GM18868 (cell line): ENCODE data around the gene RUNDC3A.

ENCODE experiments used
- ATAC-seq: cut with Tn5 transposase; IDR thresholded peaks from one replicate; pipeline ENCODE4 v1.9.1; 2021; ENCODE audit warnings: mild to moderate bottlenecking, moderate library complexity; ENCODE audit not compliant: unreplicated experiment

Gene RUNDC3A

DNA sequence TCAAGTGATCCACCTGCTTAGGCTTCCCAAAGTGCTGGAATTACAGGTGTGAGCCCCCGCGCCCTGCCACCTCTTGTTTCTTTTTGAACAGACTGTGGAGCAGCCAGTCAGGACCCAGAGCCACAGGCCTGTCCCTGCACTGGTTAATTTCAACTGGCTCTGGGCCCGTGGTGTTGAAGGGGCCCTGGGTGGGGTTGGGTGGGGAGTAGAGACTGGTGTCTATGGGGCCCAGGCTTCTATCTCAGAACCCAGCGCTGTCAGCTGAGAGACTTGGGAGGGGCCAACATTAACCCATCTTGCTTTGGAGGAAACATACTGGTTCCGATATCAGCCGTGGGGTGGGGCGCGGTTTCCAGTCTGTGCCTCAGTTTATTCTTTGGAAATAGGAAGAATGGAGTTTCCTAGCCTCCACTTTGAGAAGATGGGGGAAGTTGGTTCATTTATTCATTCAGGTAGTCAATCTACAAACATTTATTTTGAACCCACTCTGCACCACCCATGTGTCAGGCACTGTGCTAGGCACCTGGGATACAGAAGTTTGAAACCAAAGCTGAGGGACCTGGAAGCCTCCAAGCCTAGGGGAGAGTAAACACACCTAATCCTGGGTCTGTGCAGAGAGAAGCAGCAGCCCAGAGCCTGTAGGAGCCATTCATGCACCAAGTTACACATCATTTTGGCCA lies 24.9 kb upstream of the RUNDC3A start:
- no peak for ATAC-seq

GRCh38 chr17:44284024-44284400 lies 24.4 kb upstream of the RUNDC3A start:
- ATAC-seq = no peak

DNA sequence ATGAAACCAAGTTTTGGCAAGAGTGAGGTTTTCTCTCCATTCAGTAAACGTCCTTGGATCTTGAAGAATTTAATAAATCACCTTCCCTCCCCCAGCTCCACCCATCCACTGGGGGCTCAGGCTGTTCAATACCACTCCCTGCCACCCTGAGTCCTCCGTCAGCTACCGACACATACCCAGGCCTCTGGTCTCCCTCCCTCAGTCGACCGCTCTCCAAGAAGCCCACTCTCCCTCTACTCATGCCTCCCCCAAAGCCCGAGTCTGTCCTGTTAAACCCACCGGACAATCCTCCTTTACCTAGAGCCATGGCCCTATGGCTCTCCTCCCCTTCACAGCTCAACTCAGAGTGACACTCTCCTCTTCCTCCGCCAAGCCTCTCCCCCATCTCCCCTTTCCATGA lies 20.8 kb upstream of the RUNDC3A start:
- ATAC-seq = no peak

DNA sequence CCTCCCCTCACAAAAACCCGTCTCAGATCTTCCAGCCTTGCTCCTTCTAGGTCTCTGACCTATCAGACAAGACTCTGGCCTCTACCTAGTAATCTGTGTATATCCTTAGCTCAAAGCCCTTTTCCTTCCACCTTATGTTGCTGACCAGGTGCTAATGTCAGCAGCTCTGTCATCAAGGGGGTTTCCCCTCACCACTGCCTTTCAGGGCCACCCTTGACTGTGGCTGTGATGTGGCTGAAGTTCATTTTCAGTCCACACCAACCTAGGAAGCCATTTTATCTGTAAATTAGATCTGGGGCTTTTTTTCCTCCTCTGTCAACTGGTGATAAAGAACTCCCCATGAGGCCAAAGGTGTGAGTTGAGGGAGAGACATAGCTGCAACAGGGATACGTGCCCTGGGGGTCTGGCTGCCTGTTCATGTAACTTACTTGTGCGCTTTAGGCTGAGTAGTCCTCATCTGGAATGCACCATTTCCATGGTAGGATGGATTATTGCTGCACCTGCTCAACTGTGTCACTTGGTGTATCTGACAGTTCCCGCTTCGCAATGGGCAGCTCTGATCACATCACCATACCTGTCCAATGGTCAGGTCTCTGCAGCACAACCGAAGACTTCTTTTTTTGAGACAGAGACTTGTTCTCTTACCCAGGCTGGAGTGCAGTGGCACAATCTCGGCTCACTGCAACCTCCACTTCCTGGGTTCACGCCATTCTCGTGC lies 14.7 kb upstream of the RUNDC3A start:
- ATAC-seq = no peak

DNA sequence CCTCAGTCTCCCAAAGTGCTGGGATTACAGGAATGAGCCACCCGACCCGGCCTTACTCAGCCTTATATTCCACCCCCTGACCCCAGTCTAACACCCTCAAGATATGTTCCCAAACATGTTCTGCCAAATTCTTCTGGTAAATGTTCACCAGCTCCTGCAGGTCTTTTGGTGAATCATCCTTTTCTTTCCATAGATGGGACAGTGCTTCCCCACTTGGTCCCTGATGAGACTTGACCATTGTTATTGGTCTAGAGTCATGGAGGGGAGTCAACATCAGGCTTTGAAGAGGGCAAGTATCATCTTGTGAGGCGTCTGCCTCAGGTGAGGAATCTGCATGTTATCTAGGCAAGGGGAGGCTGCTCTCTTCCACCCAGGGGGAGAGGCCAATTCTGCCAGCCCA lies 10.4 kb upstream of the RUNDC3A start:
- no peak for ATAC-seq

- no peak for ATAC-seq
Measured at GRCh38 chr17:44304651-44305050, 3.8 kb upstream of the RUNDC3A start.

DNA sequence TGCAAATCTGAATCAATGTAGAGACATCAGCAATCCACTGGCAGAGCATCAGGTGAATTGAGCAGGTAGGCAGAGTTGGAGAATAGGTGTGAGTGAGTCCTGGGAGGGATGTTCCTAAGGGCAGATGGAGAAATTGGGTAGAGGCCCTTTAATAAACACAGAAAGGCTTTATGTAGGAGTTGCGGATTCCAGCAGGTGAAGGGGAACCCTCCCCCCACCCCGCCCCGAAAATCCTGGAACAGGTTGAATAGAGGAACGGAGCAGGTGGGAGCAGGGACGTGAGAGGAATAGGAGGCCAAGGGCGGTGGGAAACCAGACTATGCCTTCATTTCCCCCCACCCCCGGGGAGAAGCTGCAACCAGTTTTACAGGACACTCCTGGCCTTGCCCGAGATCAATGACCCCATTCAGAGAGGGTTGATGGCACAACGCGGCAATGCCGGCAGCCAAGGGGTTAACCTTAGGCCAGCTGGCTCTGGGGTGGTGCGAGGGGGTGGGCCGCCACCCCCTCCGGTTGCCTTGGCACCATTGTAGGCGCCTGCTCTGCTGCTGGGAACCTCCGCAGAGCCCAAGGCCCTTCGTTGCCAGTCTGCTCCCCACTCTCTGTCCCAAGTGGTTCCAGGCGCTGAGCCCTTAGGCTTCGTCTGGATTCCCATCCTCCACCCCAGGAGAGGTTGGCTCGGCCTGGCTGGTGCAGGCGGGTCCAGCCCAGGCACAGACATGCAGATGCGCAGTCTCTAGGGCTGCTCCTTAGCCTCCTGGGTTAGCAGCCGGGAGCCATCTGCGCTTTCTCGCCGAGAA lies 814 bp upstream of the RUNDC3A start:
- no peak for ATAC-seq

DNA sequence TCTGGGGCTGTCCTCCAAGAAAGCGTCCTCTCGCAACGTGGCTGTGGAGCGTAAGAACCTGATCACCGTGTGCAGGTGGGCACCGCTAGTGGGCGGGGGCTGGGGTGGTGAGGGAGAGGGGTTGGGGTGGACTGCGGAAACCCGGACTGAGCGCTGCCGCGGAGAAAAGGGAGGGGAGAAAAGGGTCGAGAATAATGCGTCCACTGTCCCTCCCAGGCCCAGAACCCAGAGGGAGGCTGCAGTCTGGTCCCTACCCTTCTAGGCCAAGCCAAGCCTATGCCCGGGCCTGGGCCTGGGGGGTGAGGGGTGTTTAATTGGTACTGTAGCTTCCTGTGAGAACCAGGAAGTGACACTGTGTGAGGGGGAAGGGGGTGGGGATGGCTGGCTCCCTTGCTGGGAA lies 464 bp downstream of the RUNDC3A start:
- ATAC-seq = no peak

GRCh38 chr17:44309472-44309871 lies 1.1 kb downstream of the RUNDC3A start:
- no peak for ATAC-seq

GRCh38 chr17:44310188-44310587 lies 1.8 kb downstream of the RUNDC3A start:
- ATAC-seq = no peak

- ATAC-seq = no peak
Measured at GRCh38 chr17:44310609-44311376, 2.4 kb downstream of the RUNDC3A start.

DNA sequence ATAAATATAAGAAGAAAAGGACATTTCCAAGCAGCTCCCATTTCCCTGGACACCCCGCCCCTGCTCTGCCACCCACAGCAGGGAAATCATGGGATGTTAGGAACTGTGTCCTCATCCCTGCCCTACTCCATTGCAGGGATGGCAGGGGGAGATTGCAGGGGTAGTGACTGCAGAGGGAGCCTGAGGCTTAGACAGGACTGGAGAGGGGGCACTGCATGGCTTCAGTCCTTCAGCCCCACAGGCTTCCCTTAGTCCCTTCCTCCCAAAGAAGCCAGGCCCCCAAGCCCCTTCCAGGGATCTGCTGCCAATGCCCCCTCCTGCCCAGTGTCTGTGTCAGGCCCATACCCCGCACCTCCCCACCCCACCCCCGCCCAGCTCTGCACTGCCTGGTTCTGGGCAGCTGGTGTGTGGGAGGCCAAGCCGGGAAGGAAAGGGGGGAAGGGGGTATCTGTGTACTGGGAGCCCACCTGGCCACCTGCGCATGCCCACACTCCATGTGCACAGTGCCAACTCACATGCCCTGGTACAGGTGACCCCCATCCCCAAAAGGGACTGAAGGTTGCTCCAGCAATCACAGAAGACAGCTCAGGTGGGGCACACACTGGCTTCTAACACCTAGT lies 3.3 kb downstream of the RUNDC3A start:
- no peak for ATAC-seq

DNA sequence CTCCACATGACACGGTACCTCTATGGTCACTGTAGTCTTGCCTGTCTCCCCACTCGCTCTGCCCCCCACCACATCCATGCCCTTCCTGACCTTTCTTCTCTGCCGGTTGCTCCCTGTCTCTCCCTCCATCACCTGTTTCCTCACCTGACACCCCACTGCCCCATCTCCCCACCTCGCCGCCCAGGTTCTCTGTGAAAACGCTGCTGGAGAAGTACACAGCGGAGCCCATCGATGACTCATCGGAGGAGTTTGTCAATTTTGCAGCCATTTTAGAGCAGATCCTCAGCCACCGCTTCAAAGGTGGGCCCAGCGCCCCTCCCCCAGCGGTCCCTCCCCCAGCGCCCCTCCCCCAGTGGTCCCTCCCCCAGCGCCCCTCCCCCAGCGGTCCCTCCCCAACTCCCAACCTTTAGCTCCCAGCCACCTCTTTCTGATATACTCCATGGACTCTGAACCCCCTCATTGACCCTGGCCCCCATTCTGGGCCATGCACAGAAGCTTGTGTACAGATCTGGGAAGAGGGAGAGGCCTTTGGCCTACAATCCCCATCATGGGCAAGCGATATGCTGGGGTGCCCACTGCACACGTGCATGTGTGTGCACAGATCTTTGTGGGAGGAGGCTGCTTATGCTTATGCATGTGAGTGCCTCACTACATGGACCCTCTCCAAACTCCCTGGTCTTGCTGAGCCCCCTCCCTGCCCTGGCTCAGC lies 4.1 kb downstream of the RUNDC3A start:
- ATAC-seq = no peak

GRCh38 chr17:44314031-44314430 lies 5.6 kb downstream of the RUNDC3A start:
- no peak for ATAC-seq

- no peak for ATAC-seq
Measured at GRCh38 chr17:44314524-44314868, 6.1 kb downstream of the RUNDC3A start.

DNA sequence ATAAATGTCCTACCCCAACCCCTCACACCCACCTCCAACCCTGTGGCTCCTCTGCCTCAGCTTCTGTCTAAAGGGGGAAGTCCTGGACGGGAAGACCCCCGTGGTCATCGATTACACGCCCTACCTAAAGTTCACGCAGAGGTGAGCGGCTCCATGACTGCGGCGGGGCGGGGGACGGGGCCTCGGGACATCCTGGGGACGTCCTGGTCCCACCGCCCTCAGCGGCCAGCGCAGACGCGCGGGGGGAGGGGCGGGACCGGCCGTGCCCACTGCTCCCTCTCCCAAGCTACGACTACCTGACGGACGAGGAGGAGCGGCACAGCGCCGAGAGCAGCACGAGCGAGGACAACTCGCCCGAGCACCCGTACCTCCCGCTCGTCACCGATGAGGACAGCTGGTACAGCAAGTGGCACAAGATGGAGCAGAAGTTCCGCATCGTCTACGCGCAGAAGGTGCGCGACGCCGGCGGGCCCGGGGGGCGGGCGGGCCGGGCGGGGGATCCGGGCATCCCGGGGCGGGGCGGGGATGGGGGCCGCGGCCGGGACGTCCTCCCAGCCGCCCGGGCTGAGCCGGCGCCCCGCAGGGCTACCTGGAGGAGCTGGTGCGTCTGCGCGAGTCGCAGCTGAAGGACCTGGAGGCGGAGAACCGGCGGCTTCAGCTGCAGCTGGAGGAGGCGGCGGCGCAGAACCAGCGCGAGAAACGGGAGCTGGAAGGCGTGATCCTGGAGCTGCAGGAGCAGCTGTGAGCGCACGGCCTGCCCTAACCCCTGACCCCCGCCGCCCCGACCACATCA lies 6.7 kb downstream of the RUNDC3A start:
- no peak for ATAC-seq

- ATAC-seq = no peak
Measured at GRCh38 chr17:44315760-44316731, 7.6 kb downstream of the RUNDC3A start.

DNA sequence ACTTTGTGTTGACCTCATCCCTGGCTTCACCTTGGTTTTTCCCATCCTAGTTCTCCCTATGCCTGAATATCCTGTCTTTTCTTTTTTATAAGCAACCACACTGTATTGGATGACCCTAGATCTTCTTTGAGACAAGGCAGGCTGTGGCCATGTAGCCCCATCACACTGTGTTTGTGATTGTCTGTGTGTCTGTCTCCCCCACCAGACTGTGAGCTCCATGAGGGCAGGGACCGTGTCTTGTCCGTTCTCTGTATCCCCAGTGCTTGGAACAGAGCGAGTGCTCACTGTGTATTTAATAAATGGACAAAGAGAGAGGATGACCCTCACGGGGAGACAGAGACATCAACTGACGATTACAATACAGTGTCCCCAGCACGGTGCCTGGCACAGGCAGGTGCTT lies 9.1 kb downstream of the RUNDC3A start:
- ATAC-seq = no peak
